ENCODE measurements around the gene LRIG2.
A peak's percentile ranks its signal among the peaks of the same experiment; 100 is the strongest.
"Not testable (repeated sequence)": the region's sequence is repeated elsewhere in the genome, so short reads cannot be mapped to it uniquely, and the experiment has no call there.

The LRIG2 gene, protein sequence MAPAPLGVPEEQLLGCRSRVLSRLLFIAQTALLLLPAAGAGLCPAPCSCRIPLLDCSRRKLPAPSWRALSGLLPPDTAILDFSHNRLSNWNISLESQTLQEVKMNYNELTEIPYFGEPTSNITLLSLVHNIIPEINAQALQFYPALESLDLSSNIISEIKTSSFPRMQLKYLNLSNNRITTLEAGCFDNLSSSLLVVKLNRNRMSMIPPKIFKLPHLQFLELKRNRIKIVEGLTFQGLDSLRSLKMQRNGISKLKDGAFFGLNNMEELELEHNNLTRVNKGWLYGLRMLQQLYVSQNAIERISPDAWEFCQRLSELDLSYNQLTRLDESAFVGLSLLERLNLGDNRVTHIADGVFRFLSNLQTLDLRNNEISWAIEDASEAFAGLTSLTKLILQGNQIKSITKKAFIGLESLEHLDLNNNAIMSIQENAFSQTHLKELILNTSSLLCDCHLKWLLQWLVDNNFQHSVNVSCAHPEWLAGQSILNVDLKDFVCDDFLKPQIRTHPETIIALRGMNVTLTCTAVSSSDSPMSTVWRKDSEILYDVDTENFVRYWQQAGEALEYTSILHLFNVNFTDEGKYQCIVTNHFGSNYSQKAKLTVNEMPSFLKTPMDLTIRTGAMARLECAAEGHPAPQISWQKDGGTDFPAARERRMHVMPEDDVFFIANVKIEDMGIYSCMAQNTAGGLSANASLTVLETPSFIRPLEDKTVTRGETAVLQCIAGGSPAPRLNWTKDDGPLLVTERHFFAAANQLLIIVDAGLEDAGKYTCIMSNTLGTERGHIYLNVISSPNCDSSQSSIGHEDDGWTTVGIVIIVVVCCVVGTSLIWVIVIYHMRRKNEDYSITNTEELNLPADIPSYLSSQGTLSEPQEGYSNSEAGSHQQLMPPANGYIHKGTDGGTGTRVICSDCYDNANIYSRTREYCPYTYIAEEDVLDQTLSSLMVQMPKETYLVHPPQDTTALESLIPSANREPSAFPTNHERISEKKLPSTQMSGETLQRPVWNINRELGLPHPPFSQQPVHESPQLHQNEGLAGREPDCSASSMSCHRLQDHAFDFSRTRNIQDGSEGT

DNA sequence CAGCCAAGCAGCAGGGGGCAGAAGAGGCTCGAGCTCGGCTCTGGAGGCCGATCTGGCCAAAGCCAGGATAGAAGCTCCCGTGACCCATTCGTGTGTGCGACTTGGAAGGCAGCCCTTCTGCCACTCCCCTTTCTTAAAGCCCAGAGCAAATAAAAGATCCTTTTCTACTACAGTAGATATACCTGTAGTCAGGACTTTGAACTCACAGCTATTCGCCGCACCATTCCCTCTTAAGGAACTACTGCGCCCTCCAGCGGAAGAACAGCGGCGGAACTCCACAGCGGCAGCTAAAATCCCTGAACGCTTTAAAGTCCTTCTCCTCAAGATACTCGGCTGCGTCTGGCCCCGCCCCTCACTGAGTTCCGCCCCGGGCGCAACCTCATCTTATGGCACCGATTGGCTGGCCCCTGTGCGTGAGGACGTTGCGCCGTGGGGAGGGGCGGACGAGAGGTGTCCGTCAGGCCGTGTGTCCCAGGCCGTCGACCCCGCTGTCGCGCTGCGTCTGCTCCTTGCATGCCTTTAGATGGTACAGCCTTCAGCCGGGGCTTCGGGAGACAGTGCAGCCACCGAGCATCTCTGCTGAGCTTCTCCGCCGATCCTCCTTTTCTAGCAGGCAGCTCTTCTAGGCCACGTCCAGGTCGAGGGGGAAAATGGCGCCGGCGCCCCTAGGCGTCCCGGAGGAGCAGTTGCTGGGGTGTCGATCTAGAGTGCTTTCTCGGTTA, at the start of gene LRIG2:
LRIG2 (plus strand) TSS at position 442 of the 722 bp plus-strand sequence; CDS start at position 651, 209 bp downstream.
- peak; percentile 98 for DNase-seq

DNA sequence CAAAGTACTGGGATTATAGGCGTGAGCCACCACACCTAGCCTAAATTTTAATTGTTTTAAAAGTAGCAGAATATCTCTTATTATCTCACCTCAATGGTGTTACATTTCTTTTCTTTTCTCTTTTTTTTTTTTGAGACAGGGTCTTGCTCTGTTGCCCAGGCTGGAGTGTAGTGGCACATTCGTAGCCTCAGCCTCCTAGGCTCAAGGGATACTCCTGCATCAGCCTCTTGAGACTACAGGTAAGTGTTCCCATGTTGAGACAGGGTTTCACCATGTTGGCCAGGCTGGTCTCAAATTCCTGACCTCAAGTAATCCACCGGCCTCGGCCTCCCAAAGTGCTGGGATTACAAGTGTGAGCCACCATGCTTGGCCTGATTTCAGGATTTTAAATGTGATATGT, 49.7 kb upstream of the LRIG2 start:
- not testable (repeated sequence) for DNase-seq

DNA sequence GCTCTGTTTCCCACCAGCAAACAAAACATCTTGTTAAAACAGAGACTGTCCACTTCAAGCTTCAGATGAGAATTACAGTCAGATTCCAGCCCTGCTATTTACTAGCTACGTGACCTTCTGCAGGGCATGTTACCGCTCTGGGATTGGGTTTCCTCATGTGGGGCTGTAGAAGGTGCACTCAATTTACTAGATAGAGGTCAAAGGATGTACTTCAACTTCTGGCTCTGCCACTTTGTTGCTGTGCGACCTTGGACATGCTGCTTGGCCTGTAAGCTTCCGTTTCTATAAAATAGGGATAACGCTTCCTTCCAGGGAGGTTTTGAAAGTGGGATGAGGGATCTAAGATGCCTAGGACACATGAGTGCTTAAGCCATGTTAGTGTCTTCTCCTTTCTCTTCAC, 46.0 kb upstream of the LRIG2 start:
- no peak for DNase-seq

DNA sequence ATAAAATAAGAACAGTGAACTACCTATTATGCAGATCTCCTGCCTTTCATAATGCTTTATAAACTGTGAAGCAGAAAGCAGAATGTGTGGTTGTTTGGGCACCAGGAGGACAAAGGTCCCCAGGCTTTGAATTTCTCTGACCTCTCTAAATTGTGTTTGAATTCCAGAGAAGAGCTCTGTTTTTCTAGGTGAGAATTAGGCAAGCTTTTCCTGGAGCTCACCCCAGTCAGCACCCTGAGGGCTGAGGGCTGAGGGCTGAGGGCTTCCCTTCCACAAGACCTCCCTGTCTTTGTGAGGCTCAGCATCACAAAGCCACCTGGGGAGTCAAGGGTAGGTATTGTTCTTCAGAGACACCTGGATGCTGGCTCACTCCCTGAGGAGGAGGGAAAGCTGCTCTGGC, 45.5 kb upstream of the LRIG2 start:
- no peak for DNase-seq

DNA sequence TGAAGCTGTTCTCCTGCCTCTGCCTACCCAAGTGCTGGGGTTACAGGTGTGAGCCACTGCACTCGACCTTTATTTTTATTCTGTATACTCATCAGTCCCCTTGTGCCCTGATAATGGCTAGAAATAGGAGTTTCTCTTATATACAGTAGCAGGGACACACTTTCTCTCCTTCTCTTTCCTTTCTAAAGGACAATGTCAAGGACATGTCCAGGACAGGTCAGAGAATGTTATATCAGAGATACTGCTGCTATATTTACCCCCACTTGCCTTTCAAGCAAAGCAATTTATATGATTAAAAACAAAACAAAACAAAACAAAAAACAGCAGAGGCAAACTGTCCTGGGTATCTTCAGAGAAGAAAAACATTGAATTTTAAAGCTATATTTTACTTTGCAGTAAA, 43.2 kb upstream of the LRIG2 start:
- no peak for DNase-seq

DNA sequence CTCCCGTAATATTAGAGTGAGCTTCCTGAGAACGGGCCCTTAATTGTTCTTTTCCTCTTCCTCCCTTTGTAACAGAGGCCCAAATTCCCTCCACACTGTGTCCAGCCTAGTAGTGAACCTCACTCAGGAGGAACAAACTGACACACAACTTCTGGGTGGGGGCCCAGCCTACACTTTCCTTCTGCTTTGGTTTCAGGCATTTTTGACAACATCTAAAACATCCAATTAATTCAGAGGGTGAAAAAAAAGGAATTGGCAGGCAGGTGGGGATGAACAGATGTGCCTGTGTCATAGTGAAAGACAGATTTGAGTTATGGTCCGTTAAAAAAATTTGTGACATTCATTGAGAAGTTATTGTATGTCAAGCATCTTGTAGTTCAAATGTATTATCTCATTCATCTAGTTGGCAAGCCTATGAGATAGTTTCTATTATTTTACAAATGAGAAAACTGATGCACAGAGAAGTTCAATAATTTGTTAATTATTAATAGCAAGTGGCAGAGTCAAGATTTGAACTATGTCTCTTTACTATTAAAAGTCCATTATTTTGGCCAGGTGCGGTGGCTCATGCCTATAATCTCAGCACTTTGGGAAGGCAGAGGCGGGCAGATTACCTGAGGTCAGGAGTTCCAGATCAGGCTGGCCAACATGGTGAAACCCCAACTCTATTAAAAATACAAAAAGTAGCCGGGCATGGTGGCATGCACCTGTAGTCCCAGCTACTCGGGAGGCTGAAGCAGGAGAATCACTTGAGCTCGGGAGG, 41.6 kb upstream of the LRIG2 start:
- no peak for DNase-seq

DNA sequence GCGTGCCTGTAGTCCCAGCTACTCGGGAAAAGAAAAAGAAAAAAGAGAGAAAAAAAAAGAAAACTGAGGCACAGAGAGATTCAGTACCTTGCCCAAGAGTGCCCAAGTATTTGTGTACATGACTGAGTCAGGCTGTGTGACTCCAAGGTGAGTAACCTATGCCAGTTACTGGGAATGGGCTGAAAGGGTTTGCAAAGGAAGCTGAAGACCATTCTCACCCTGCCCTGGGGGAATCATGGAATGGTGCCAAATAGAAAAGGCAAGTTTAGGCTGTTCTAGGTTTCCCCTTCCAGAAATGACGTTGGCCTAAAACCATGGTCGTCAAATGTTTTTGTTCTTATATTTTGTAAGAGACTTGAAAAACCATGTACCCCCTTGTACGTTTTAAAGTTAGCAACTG, 37.9 kb upstream of the LRIG2 start:
- no peak for DNase-seq

DNA sequence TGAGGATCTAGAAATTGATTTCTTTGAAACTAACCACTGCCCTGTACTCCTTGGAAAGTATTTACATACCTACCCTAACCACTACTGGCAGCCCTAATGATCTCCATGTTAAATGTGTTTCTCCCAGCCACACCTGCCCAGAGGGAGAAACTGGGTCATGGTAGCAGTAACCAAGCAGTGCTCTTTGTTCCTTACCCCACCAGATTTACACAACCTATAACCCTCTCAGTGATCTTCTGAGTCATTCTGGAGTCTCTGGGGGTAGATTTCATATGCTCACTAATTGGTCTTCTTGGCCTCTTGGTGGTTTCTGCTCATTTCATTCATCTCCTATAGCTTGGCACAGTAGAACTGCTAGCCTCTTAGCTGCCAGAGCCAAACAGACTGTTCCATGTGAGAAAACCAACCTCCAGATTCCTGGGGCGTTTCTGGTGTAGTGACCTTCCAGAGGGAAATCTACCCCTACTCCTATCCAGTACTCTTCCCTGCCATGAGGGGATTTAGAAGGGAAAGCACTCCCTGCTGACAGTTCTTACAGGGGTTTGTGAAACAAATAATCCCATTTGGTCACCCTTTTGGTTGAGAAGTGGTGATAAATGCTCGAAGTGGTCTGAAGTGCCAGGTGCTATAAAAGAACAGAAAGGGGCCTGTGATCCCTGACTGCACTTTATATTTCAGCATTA, 36.2 kb upstream of the LRIG2 start:
- DNase-seq: no peak

DNA sequence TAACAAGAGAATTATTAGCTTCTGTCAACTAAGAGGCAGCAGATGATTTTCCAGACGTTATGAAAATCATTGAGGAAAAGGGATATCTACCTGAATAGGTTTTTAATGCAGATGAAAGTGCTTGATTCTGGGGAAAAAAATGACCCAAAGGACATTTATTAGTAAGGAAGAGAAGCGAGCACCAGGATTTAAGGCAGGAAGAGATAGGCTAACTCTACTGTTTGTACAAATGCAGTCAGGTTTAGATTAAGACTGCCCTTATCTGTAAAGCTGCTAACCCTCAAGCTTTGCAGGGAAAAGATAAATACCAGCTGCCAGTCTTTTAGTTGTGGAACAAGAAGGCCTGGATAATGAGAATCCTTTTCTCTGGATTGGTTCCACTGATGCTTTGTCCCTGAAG, 33.0 kb upstream of the LRIG2 start:
- DNase-seq: no peak

DNA sequence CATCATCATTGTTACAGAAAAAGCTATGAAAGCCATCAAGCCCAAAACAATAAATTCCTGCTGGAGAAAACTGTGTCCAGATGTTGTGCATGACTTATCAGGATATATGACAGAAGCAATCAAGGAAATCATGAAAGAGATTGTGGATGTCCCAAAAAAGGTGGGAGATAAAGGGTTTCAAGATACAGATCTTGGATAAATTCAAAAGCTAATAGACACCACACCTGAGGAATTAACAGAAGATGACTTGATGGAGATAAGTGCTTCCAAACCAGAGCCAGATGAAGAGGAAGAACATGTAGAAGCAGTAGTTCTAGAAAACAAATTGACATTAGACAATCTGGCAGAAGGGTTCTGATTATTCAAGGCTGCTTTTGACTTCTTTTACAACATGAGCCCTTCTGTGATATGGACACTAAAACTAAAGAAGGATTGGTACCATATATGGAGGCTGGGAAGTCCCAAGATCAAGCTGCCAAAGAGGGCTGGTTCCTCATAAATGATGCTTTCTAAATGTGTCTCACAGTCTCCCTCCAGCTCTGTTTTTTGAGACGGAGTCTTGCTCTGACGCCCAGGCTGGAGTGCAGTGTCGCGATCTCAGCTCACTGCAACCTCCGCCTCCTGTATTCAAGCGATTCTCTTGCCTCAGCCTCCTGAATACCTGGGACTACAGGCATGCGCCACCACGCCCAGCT, 32.1 kb upstream of the LRIG2 start:
- no peak for DNase-seq

DNA sequence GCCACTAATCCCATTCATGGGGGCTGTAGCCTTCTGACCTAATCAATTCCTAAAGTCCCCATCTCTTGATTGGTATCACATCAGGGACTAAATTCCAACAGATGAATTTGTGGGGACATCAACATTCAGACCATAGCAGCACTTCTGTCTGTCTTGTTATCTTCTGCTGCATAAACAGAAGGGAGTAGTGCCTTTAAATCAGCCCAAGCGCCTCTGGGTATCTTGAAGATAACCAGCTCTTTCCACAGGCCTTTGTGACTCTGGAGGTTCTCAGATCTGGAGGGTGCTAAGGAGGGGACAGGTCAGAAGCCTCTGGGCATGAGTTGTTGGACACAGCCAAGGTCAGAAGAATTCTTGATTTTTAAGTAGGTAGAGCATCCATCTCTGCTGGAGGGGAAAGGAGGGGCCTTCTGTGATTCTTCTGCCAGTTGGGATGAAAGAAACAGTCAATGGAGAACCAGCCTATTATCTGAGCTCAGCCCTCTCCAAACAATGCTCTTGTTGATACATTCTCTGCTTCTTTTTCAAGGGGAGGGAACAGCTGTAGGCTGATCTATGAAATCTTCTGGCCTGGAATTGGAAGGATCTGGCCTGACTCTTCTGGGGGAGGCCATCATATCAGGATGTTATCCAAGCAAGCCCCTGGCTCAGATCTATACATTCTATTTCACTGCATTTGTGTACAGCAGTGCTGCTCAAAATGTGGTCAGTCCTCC, 31.3 kb upstream of the LRIG2 start:
- DNase-seq: no peak

DNA sequence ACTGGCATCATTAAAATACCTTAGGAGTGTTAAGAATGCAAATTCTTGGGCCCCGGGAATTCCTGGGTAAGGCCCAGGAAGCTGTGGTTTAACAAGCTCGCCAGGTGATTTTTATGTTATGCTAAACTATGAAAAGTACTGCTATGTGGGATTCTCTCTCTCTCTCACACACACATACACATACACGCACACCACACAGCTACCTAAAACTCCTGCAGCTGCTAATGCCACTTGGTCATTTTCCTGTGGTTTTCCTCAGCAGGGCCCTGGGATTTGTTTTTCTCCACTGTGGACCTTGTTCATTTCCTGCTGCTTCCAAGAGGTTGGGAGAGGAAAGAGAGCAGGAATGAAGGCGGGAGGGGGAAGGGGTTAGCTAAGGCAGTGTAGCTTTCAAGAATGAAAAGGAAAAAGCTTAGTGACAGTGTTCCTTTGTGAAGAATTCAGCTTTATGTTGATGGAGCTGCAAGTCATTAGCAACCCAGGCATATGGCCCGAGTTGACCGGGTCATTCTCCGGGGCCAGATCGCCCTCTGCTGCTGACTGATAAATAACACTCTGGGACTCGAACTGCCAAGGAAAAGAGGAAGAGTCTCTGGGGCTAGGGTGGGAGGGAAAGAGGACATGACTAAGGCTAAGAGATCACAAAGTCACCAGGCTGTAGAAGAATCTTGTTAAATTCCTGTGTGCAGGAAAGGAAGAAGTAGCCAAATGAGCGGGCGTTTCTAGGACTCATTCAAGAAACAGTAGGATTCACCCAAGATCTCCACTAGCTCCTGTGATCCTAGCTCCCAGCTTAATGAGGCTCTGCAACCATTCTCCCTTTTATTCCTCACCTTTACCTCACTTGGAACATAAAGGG, 30.5 kb upstream of the LRIG2 start:
- peak; percentile 88 for DNase-seq

DNA sequence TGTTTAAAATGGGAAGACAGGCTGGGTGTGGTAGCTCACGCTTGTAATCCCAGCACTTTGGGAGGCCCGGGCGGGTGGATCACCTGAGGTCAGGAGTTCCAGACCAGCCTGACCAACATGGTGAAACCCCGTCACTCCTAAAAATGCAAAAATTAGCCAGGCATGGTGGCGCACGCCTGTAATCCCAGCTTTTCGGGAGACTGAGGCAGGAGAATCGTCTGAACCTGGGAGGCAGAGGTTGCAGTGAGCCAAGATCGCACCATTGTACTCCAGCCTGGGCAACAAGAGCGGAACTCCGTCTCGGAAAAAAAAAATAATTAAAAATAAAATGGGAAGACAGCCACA, 29.9 kb upstream of the LRIG2 start:
- DNase-seq: not testable (repeated sequence)

DNA sequence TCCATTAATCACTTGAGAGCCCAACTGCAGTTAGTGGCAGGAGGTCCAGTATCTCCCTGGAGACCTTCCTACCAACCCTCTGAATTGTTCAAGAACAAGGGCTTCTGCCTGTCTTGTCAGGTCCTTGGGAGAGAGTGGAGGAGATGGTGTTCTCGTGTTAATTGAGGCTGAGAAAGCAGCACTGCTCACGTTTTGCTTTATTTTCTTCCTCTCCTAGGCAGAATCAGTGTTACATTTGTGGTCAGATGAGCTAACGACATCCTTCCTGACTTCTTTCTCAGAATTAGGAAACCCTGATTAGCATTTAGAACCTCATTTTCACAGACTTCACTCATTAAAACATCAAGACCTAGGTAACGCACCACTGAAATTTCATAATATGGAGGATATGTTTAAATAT, 26.4 kb upstream of the LRIG2 start:
- no peak for DNase-seq

DNA sequence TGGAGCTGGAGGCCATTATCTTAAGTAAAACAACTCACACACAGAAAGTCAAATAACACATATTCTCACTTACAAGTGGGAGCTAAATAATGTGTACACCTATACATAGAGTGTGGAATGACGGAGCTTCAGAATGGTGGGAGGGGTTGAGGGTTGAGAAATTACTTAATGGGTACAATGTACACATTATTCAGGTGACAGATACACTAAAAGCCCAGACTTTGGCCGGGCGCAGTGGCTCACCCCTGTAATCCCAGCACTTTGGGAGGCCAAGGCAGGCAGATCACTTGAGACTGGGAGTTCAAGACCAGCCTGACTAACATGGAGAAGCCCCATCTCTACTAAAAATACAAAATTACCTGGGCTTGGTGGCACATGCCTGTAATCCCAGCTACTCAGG, 24.9 kb upstream of the LRIG2 start:
- no peak for DNase-seq

DNA sequence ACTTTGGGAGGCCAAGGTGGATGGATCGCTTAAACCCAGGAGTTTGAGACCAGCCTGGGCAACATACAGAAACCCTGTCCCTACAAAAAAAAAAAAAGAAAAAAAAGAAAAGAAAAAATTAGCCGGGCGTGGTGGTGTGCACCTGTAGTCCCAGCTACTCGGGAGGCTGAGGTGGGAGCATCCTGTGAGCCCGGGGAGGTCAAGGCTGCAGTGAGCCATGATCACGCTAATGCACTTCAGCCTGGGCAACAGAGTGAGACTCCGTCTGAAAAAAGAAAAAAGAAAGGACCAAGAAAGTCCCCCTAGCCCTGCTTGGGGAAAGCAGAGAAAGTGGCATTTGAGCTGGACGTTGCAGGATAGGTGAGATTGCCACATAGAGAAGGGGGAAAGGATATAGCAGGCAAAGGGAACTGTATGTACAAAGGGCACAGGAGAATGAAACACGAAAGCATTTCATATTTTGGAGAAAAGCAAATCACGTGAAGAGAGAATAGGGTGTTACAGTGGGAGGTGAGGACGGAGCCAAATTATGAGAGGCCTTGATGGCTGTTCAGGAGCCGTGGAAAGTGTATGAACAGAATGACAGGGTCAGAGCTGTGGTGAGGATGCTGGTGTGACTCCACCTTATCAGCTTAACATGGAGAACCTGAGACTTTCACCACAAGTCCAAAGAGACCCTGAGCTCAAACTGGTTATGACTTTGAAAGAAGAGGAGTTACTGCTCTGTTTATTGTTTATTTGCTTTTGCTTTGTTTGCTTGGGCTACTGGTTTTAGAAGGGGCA, 19.5 kb upstream of the LRIG2 start:
- DNase-seq: no peak

DNA sequence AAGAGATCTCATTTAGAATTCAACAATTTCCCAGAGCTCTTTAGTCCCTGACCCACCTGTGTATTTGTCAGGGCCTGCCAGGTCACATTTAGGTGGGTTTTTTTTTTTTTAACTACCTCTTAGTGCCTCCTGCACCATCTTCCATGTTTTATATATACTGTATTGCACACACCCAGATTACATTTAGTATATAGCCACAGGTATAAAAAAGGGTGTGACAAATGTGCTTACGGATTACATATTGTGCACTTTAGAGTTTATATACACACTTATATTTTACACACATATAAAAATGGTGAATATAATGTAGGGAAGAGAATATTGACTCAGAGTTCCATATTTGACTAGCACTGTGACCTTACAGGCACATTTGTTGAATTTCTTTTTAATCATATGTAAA, 17.4 kb upstream of the LRIG2 start:
- DNase-seq: no peak

DNA sequence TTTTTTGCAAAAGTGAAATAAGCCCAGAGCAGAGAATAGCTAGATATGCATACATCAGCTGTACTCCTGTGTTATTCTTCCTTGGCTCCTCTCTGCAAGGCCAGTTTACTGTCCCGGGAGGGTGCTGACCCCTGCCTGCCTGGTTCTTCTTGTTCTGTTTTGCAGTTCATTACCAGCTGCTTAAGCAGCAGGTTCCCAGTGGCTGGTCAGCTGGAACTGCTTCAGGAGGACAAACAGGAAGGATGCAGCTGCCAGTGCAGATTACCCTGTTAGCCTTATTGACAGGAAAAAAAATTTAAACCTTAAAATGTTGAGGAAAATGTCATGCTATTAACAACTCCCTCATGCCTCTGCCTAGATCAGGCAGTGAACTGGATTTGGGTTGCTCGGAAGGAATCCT, 16.0 kb upstream of the LRIG2 start:
- DNase-seq: peak; percentile 29
